Neural progenitor cell (in vitro differentiated cells): ENCODE results near the gene C1QA. TPM values are rescaled to one million over a fixed set of nuclear protein-coding genes. Genes with fewer than 3 reads are reported as not detected.

Experiments used
- DNase-seq: peaks from one replicate; pipeline ENCODE4 v3.0.0-alpha.2; 2016; ENCODE audit warnings: low spot score
- H2AFZ ChIP-seq: fragments of 200-600 bp; sonication (generic); replicated peaks from 2 replicates; pipeline ENCODE4 v1.6.1; 2016; ENCODE audit warnings: antibody characterized with exemption
- H3F3A ChIP-seq: fragments of 200-600 bp; sonication (generic); 2 replicates; pipeline ENCODE4 v1.6.1; 2016; ENCODE audit warnings: antibody characterized with exemption, low read depth
- H3K27ac ChIP-seq: fragments of 200-600 bp; sonication (generic); 2 replicates; pipeline ENCODE4 v1.5.1; 2016; ENCODE audit warnings: mild to moderate bottlenecking
- H3K27me3 ChIP-seq: fragments of 200-600 bp; sonication (generic); 2 replicates; pipeline ENCODE4 v1.6.1; 2016; ENCODE audit warnings: mild to moderate bottlenecking, moderate library complexity
- H3K36me3 ChIP-seq: fragments of 200-600 bp; sonication (generic); 2 replicates; pipeline ENCODE4 v1.5.1; 2016
- H3K4me1 ChIP-seq: fragments of 200-600 bp; sonication (generic); 2 replicates; pipeline ENCODE4 v1.6.1; 2016; ENCODE audit warnings: mixed run types
- H3K4me2 ChIP-seq: fragments of 200-600 bp; sonication (generic); 2 replicates; pipeline ENCODE4 v1.6.1; 2016
- H3K4me3 ChIP-seq: fragments of 200-600 bp; sonication (generic); 2 replicates; pipeline ENCODE4 v1.5.1; 2016
- H3K79me2 ChIP-seq: fragments of 200-600 bp; sonication (generic); 2 replicates; pipeline ENCODE4 v1.6.1; 2016; ENCODE audit warnings: low read depth
- H3K9ac ChIP-seq: fragments of 200-600 bp; sonication (generic); 2 replicates; pipeline ENCODE4 v1.6.1; 2016
- H3K9me3 ChIP-seq: fragments of 200-600 bp; sonication (generic); 2 replicates; pipeline ENCODE4 v1.5.1; 2016; ENCODE audit warnings: low read depth
- H4K20me1 ChIP-seq: fragments of 200-600 bp; sonication (generic); 2 replicates; pipeline ENCODE4 v1.6.1; 2016; ENCODE audit warnings: low read depth
- H3K27ac Mint-ChIP-seq: 3 replicates; pipeline ENCODE4 v1.8.0; 2021; ENCODE audit warnings: mixed read lengths
- H3K27me3 Mint-ChIP-seq: 2 replicates; pipeline ENCODE4 v1.8.0; 2022; ENCODE audit warnings: low read depth, mild to moderate bottlenecking, inconsistent platforms, moderate library complexity, mixed read lengths; ENCODE audit not compliant: insufficient read depth
- H3K36me3 Mint-ChIP-seq: 3 replicates; pipeline ENCODE4 v1.8.0; 2021; ENCODE audit warnings: mixed read lengths
- H3K4me1 Mint-ChIP-seq: 3 replicates; pipeline ENCODE4 v1.8.0; 2021; ENCODE audit warnings: mixed read lengths
- H3K4me3 Mint-ChIP-seq: 3 replicates; pipeline ENCODE4 v1.8.0; 2021; ENCODE audit warnings: mild to moderate bottlenecking, moderate library complexity, mixed read lengths
- H3K9me3 Mint-ChIP-seq: 3 replicates; pipeline ENCODE4 v1.8.0; 2020; ENCODE audit warnings: mixed read lengths
- EZH2 ChIP-seq: fragments of 200-600 bp; sonication (generic); IDR thresholded peaks from 2 replicates; pipeline ENCODE4 v1.6.1; 2017; ENCODE audit warnings: antibody characterized with exemption, mild to moderate bottlenecking, moderate library complexity
- EZH2phosphoT487 ChIP-seq: fragments of 200-600 bp; sonication (generic); IDR thresholded peaks from 2 replicates; pipeline ENCODE4 v1.6.1; 2017; ENCODE audit warnings: antibody characterized with exemption
- total RNA-seq: library from RNA; depleted of rRNA; stranded (reverse); fragments of >200 nt; gene quantifications from 2 replicates; pipeline ENCODE4 v1.2.3, GENCODE V29; 2015; ENCODE audit warnings: low replicate concordance
- TF ChIP-seq, protein P1 (sequence below): fragments of 200-600 bp; sonication (generic); IDR thresholded peaks from 2 replicates; pipeline ENCODE4 v1.5.1; 2017; ENCODE audit warnings: antibody characterized with exemption, mild to moderate bottlenecking

The C1QA gene
- total RNA-seq, 1 donor from 2014 or later = not detected

DNA sequence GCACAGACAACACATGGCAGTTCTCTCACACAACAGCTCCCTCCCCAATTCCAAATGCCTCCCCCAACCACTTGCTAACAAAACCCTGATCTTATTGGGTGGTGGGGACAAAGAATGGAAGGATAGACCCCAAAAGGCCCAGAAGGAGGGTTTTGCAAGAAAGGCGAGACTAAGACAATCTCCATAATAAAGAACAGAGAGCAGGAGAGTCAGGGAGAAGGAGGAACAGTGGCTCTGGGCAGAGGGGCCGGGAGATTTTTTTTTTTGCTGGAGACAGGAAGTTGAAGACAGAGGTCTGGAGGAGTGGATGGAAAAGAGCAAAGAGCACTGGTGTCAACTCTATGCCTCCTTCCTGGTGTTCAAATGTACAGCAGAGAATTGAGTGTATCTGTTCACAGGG lies 6.5 kb upstream of the C1QA start:
- H3K27me3 Mint-ChIP-seq = peaks cover 45% of the 10 kb centered on the region
- Histone ChIP-seq H3K4me2 (peak overlapping the region; percentile 16), H3K9me3 (no peaks in the 10 kb centered on the region), H3K79me2 (no peaks in the 10 kb centered on the region), H3K4me3 (no peak overlapping the region), H2AFZ (peak overlapping the region; percentile 85), H3K36me3 (no peaks in the 10 kb centered on the region), H4K20me1 (peaks cover 20% of the 10 kb centered on the region), H3F3A (peaks cover 13% of the 10 kb centered on the region), H3K9ac (no peak overlapping the region), H3K4me1 (peaks cover 17% of the 10 kb centered on the region), H3K27ac (no peak overlapping the region), H3K27me3 (peaks cover 4% of the 10 kb centered on the region)
- DNase-seq = no peak
- H3K27ac Mint-ChIP-seq = no peak overlapping the region
- no peaks in the 10 kb centered on the region for H3K36me3 Mint-ChIP-seq
- H3K9me3 Mint-ChIP-seq = peaks cover 3% of the 10 kb centered on the region
- no peak for TF ChIP-seq EZH2
- no peak for TF ChIP-seq EZH2phosphoT487
- TF ChIP-seq, protein P1, sequence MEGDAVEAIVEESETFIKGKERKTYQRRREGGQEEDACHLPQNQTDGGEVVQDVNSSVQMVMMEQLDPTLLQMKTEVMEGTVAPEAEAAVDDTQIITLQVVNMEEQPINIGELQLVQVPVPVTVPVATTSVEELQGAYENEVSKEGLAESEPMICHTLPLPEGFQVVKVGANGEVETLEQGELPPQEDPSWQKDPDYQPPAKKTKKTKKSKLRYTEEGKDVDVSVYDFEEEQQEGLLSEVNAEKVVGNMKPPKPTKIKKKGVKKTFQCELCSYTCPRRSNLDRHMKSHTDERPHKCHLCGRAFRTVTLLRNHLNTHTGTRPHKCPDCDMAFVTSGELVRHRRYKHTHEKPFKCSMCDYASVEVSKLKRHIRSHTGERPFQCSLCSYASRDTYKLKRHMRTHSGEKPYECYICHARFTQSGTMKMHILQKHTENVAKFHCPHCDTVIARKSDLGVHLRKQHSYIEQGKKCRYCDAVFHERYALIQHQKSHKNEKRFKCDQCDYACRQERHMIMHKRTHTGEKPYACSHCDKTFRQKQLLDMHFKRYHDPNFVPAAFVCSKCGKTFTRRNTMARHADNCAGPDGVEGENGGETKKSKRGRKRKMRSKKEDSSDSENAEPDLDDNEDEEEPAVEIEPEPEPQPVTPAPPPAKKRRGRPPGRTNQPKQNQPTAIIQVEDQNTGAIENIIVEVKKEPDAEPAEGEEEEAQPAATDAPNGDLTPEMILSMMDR = no peak
- H3K4me3 Mint-ChIP-seq = no peak overlapping the region
- peaks cover 16% of the 10 kb centered on the region for H3K4me1 Mint-ChIP-seq

DNA sequence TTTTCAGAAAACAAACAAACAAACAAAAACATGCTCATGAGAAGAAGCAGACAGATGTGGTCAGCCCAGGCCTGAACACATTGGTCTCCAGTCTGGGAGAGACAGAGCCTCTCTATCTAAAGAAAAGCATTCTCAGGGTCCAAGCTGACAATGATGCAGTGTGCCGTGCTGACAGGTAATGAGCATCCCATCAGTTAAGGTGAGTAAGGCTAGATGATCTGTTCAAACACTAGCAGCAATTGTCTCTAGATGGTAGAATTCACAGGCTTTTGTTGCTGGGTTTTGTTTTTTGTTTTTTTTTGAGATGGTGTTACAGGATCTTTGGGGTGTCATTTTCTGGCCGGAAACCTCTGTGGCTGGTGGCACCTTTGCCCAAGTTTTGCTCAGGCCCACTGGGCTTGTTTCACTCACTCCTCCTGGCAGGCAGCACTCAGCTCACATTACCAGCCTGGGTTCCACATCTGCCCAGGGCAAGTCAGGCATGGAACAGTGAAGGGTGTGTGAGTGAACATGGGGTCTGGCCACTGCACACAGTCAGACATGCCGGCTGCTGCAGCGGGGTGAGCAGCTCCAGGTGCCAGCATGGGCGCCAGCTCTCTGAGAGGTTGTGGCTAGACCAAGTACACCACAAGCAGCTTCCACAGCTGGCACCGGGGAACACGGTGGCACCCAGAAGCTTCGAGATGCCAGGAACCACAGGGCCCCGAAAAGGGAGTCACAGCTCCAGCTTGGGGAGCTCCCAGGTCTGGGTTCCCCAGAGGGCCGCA lies 2.5 kb upstream of the C1QA start:
- Mint-ChIP-seq H3K9me3 (no peaks in the 10 kb centered on the region), H3K27ac (no peak overlapping the region), H3K4me3 (no peak overlapping the region), H3K36me3 (no peaks in the 10 kb centered on the region), H3K27me3 (peaks cover 30% of the 10 kb centered on the region), H3K4me1 (peaks cover 14% of the 10 kb centered on the region)
- Histone ChIP-seq H3K4me3 (no peak overlapping the region), H3F3A (peaks cover 6% of the 10 kb centered on the region), H3K27ac (no peak overlapping the region), H2AFZ (no peak overlapping the region), H3K4me2 (no peak overlapping the region), H3K27me3 (no peaks in the 10 kb centered on the region), H3K36me3 (no peaks in the 10 kb centered on the region), H3K79me2 (no peaks in the 10 kb centered on the region), H3K4me1 (peaks cover 13% of the 10 kb centered on the region), H4K20me1 (no peaks in the 10 kb centered on the region), H3K9ac (no peak overlapping the region), H3K9me3 (no peaks in the 10 kb centered on the region)
- no peak for DNase-seq
- TF ChIP-seq, protein P1 = no peak
- TF ChIP-seq EZH2 (no peak), EZH2phosphoT487 (no peak)

DNA sequence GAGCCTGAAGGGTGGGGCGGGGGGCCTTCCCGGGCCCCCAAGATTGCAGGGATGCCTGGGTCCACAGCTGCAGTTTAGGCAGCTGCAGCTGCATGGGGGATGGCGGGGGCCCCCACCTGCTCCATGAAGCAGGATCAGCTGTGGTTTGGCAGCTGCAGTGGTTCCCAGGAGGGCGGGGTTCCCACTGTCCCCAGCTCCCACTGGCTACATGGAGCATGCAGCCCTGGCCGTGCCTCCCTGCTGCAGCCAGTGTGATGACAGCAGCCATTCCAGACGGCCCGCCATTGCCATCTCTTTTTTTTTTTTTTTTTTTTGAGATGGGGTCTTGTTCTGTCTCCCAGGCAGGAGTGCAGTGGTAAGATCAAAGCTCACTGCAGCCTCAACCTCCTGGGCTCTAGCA lies 992 bp upstream of the C1QA start:
- no peak overlapping the region for H3K4me2 ChIP-seq
- peaks cover 5% of the 10 kb centered on the region for H3K4me1 Mint-ChIP-seq
- H3K9me3 Mint-ChIP-seq = no peaks in the 10 kb centered on the region
- peaks cover 23% of the 10 kb centered on the region for H3K27me3 Mint-ChIP-seq
- H3K27me3 ChIP-seq = no peaks in the 10 kb centered on the region
- no peaks in the 10 kb centered on the region for H4K20me1 ChIP-seq
- no peaks in the 10 kb centered on the region for H3K9me3 ChIP-seq
- H3K79me2 ChIP-seq = no peaks in the 10 kb centered on the region
- H3K27ac ChIP-seq = no peak overlapping the region
- H3K36me3 Mint-ChIP-seq = no peaks in the 10 kb centered on the region
- no peak for DNase-seq
- H3K4me3 Mint-ChIP-seq = no peak overlapping the region
- H2AFZ ChIP-seq = no peak overlapping the region
- no peaks in the 10 kb centered on the region for H3K36me3 ChIP-seq
- H3K4me3 ChIP-seq = no peak overlapping the region
- H3K4me1 ChIP-seq = no peaks in the 10 kb centered on the region
- TF ChIP-seq EZH2 (no peak), EZH2phosphoT487 (no peak)
- TF ChIP-seq, protein P1 = no peak
- no peak overlapping the region for H3K27ac Mint-ChIP-seq
- H3K9ac ChIP-seq = no peak overlapping the region
- H3F3A ChIP-seq = no peaks in the 10 kb centered on the region
